ENCODE data around the gene MUC5AC.

The MUC5AC gene

GRCh38 chr11:1139441-1140083, 18.2 kb upstream of the MUC5AC start:
- no peak for TF ChIP-seq CTCF (IDR thresholded peaks at IDR 0.05; ENCODE audit: borderline replicate concordance, insufficient read depth, low read depth, low read length)
- no peak overlapping the region for H3K4me3 ChIP-seq (ENCODE audit: low read depth, low read length)

- no peak overlapping the region for H3K4me3 ChIP-seq (ENCODE audit: low read depth, low read length)
- no peak for TF ChIP-seq CTCF (IDR thresholded peaks at IDR 0.05; ENCODE audit: borderline replicate concordance, insufficient read depth, low read depth, low read length)
Observed at GRCh38 chr11:1140642-1141490, 16.9 kb upstream of the MUC5AC start.

GRCh38 chr11:1146365-1146764, 11.4 kb upstream of the MUC5AC start:
- no peak for TF ChIP-seq CTCF (IDR thresholded peaks at IDR 0.05; ENCODE audit: borderline replicate concordance, insufficient read depth, low read depth, low read length)

GRCh38 chr11:1147792-1148191, 10.0 kb upstream of the MUC5AC start:
- no peak overlapping the region for H3K4me3 ChIP-seq (ENCODE audit: low read depth, low read length)
- TF ChIP-seq CTCF (IDR thresholded peaks at IDR 0.05; ENCODE audit: borderline replicate concordance, insufficient read depth, low read depth, low read length), result no peak

More at GRCh38 chr11:1146365-1146764, 11.4 kb upstream of the MUC5AC start:
- H3K4me3 ChIP-seq (ENCODE audit: low read depth, low read length), result no peak overlapping the region

- no peak for TF ChIP-seq CTCF (IDR thresholded peaks at IDR 0.05; ENCODE audit: borderline replicate concordance, insufficient read depth, low read depth, low read length)
- no peak overlapping the region for H3K4me3 ChIP-seq (ENCODE audit: low read depth, low read length)
Observed at GRCh38 chr11:1148752-1149180, 9.0 kb upstream of the MUC5AC start.

- no peak for TF ChIP-seq CTCF (IDR thresholded peaks at IDR 0.05; ENCODE audit: borderline replicate concordance, insufficient read depth, low read depth, low read length)
- H3K4me3 ChIP-seq (ENCODE audit: low read depth, low read length), result no peak overlapping the region
Observed at GRCh38 chr11:1149545-1149944, 8.2 kb upstream of the MUC5AC start.

GRCh38 chr11:1150116-1150515, 7.6 kb upstream of the MUC5AC start:
- no peak for TF ChIP-seq CTCF (IDR thresholded peaks at IDR 0.05; ENCODE audit: borderline replicate concordance, insufficient read depth, low read depth, low read length)

More at GRCh38 chr11:1150116-1150515, 7.6 kb upstream of the MUC5AC start:
- H3K4me3 ChIP-seq (ENCODE audit: low read depth, low read length), result no peak overlapping the region

All from GM12875 (cell line).